ENCODE results near the gene YAE1.

- TF ChIP-seq, protein P1, sequence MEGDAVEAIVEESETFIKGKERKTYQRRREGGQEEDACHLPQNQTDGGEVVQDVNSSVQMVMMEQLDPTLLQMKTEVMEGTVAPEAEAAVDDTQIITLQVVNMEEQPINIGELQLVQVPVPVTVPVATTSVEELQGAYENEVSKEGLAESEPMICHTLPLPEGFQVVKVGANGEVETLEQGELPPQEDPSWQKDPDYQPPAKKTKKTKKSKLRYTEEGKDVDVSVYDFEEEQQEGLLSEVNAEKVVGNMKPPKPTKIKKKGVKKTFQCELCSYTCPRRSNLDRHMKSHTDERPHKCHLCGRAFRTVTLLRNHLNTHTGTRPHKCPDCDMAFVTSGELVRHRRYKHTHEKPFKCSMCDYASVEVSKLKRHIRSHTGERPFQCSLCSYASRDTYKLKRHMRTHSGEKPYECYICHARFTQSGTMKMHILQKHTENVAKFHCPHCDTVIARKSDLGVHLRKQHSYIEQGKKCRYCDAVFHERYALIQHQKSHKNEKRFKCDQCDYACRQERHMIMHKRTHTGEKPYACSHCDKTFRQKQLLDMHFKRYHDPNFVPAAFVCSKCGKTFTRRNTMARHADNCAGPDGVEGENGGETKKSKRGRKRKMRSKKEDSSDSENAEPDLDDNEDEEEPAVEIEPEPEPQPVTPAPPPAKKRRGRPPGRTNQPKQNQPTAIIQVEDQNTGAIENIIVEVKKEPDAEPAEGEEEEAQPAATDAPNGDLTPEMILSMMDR (IDR thresholded peaks at IDR 0.05): no peak
- TF ChIP-seq POLR2A (IDR thresholded peaks at IDR 0.05): no peak
Observed at GRCh38 chr7:39615350-39615975, 49.3 kb downstream of the YAE1 start.

Data from Peyer's patch (tissue), 4 donors.